ENCODE measurements around the gene MLLT1. TPM values are rescaled to one million over a fixed set of nuclear protein-coding genes. Genes with fewer than 3 reads are reported as not detected.

Gene MLLT1
- 12.3 and 15.3 TPM in 2 replicates for polyA plus RNA-seq (2011; rRNA removed)
- 17.5 and 18.0 TPM in 2 replicates for polyA minus RNA-seq (2011; rRNA and poly(A)+ RNA removed)

- peak; percentile 52 for TF ChIP-seq CTCF (IDR thresholded peaks at IDR 0.05; ENCODE audit: low read depth, low read length)
- Histone ChIP-seq H3K27ac (ENCODE audit: low read depth, low read length) (no peak within 1 kb of the TSS), H3K4me3 (ENCODE audit: low read depth, low read length) (peak within 1 kb of the TSS; percentile 84), H3K27me3 (ENCODE audit: control insufficient read depth, insufficient read depth, low read length) (no peaks in the 10 kb centered on the region), H3K9me3 (ENCODE audit: control insufficient read depth, insufficient read depth, low read length) (no peaks in the 10 kb centered on the region)
- POLR2A ChIA-PET = no interaction called here
- peak; percentile 93 for DNase-seq (ENCODE audit: low read depth, low spot score)
- CTCF ChIA-PET = interaction anchor here (0.7 to 1.0 kb wide), 5 partner anchors 10 to 232 kb away, joined by 3 to 4 read pairs (median 4); no protein-coding TSS in a partner anchor
Measured at GRCh38 chr19:6279931-6280591, at the start of gene MLLT1. Gene MLLT1, minus strand, starts transcription at chr19:6279975. Its CDS starts 191 bp downstream, at chr19:6279784.

GRCh38 chr19:6326815-6327214 is 47.0 kb upstream of the MLLT1 start:
- CTCF ChIA-PET = no interaction called here
- no peak for DNase-seq (ENCODE audit: low read depth, low spot score)
- POLR2A ChIA-PET = no interaction called here

GRCh38 chr19:6325614-6326013 is 45.8 kb upstream of the MLLT1 start:
- H3K9me3 ChIP-seq (ENCODE audit: control insufficient read depth, insufficient read depth, low read length) = no peaks in the 10 kb centered on the region
- no peak overlapping the region for H3K27ac ChIP-seq (ENCODE audit: low read depth, low read length)
- no peak for TF ChIP-seq CTCF (IDR thresholded peaks at IDR 0.05; ENCODE audit: low read depth, low read length)
- DNase-seq (ENCODE audit: low read depth, low spot score) = no peak
- ChIA-PET POLR2A (no interaction called here), CTCF (no interaction called here)
- peaks cover 6% of the 10 kb centered on the region for H3K27me3 ChIP-seq (ENCODE audit: control insufficient read depth, insufficient read depth, low read length)
- H3K4me3 ChIP-seq (ENCODE audit: low read depth, low read length) = no peak overlapping the region

More at GRCh38 chr19:6326815-6327214, 47.0 kb upstream of the MLLT1 start:
- H3K27ac ChIP-seq (ENCODE audit: low read depth, low read length) = no peak overlapping the region
- no peak overlapping the region for H3K4me3 ChIP-seq (ENCODE audit: low read depth, low read length)
- H3K27me3 ChIP-seq (ENCODE audit: control insufficient read depth, insufficient read depth, low read length) = peaks cover 3% of the 10 kb centered on the region
- no peaks in the 10 kb centered on the region for H3K9me3 ChIP-seq (ENCODE audit: control insufficient read depth, insufficient read depth, low read length)
- TF ChIP-seq CTCF (IDR thresholded peaks at IDR 0.05; ENCODE audit: low read depth, low read length) = no peak

- H3K27me3 ChIP-seq (ENCODE audit: control insufficient read depth, insufficient read depth, low read length) = peaks cover 6% of the 10 kb centered on the region
- no peak overlapping the region for H3K4me3 ChIP-seq (ENCODE audit: low read depth, low read length)
- H3K27ac ChIP-seq (ENCODE audit: low read depth, low read length) = no peak overlapping the region
- CTCF ChIA-PET = no interaction called here
- DNase-seq (ENCODE audit: low read depth, low spot score) = no peak
- no peaks in the 10 kb centered on the region for H3K9me3 ChIP-seq (ENCODE audit: control insufficient read depth, insufficient read depth, low read length)
- no peak for TF ChIP-seq CTCF (IDR thresholded peaks at IDR 0.05; ENCODE audit: low read depth, low read length)
- POLR2A ChIA-PET = no interaction called here
Measured at GRCh38 chr19:6324757-6325156, 45.0 kb upstream of the MLLT1 start.

- ChIA-PET POLR2A (no interaction called here), CTCF (no interaction called here)
- no peak overlapping the region for H3K4me3 ChIP-seq (ENCODE audit: low read depth, low read length)
- DNase-seq (ENCODE audit: low read depth, low spot score) = no peak
- H3K27ac ChIP-seq (ENCODE audit: low read depth, low read length) = no peak overlapping the region
- peaks cover 6% of the 10 kb centered on the region for H3K27me3 ChIP-seq (ENCODE audit: control insufficient read depth, insufficient read depth, low read length)
- no peaks in the 10 kb centered on the region for H3K9me3 ChIP-seq (ENCODE audit: control insufficient read depth, insufficient read depth, low read length)
- TF ChIP-seq CTCF (IDR thresholded peaks at IDR 0.05; ENCODE audit: low read depth, low read length) = no peak
Measured at GRCh38 chr19:6322284-6322683, 42.5 kb upstream of the MLLT1 start.

All from AG04450 (cell line).